K562 (cell line): Measurements from ENCODE around the gene NTF4. TPM values are rescaled to one million over a fixed set of nuclear protein-coding genes. Genes with fewer than 3 reads are reported as not detected.

Experiments
- ATAC-seq: fragments of 200-7000 bp; cut with Tn5 transposase; 3 replicates; pipeline ENCODE4 v1.9.1; 2020; ENCODE audit warnings: moderate library complexity
- BruUV-seq: library from RNA; stranded (reverse); fragments of 400-500 nt; replicated peaks from 2 replicates; lab custom pipeline; 2021; lab: Mats Ljungman, UMichigan
- CTCF ChIA-PET: fragments of 300-600 bp; formaldehyde crosslinking; extraction: SDS; loops from one replicate; lab custom pipeline; 2021; ENCODE audit warnings: low intra/inter-chr PET ratio; lab: Yijun Ruan, JAX
- POLR2A ChIA-PET: fragments of 300-600, 350-650 bp; sonication (Branson Sonifier 250); formaldehyde crosslinking; extraction: SDS; loops from one replicate; lab custom pipeline; 2021; ENCODE audit warnings: antibody characterized with exemption, inconsistent platforms; lab: Yijun Ruan, JAX
- DNase-seq, 4 experiments: peaks; one replicate each; pipeline versions ENCODE4 v3.0.0 to v3.0.0-alpha.2; 2011 to 2018; ENCODE audit warnings: low spot score in 3 of 4, mixed read lengths in 3 of 4; ENCODE audit errors: extremely low read depth in 1 of 4
- FAIRE-seq: peaks from 2 replicates; lab custom pipeline; 2011; peaks lifted over from hg19 to GRCh38; lab: Jason Lieb, UNC
- H2AFZ ChIP-seq: 2 replicates; pipeline ENCODE4 v1.6.0; 2011; ENCODE audit warnings: low read depth, low read length, control low read depth, inconsistent platforms
- H3K27ac ChIP-seq: fragments of 200-600 bp; 3 replicates; pipeline ENCODE4 v1.8.0; 2011; ENCODE audit warnings: low read depth, mild to moderate bottlenecking, control low read depth, inconsistent platforms, low read length, moderate library complexity, mixed read lengths; ENCODE audit errors: extremely low read depth
- H3K27me3 ChIP-seq, 2 experiments: fragments of 300-600 bp in 1 of 2; 2 replicates in 1 of 2; 3 replicates in 1 of 2; pipeline versions ENCODE4 v1.6.0 to v1.8.0; 2011; ENCODE audit warnings: inconsistent platforms in 2 of 2, low read length in 2 of 2, mild to moderate bottlenecking in 1 of 2, mixed read lengths in 1 of 2, moderate library complexity in 1 of 2; ENCODE audit not compliant: control insufficient read depth in 2 of 2, insufficient read depth in 2 of 2
- H3K36me3 ChIP-seq: fragments of 300-600 bp; 3 replicates; pipeline ENCODE4 v1.8.0; 2011; ENCODE audit warnings: mild to moderate bottlenecking, low read length, inconsistent platforms; ENCODE audit not compliant: control insufficient read depth, insufficient read depth
- H3K4me1 ChIP-seq, 2 experiments: fragments of 200-600 bp in 1 of 2; replicated peaks in 1 of 2; 2 replicates in 1 of 2; 3 replicates in 1 of 2; pipeline versions ENCODE4 v1.5.1 to v1.8.0; 2011; ENCODE audit warnings: inconsistent platforms in 2 of 2, low read length in 2 of 2, mild to moderate bottlenecking in 1 of 2, mixed read lengths in 1 of 2, moderate library complexity in 1 of 2; ENCODE audit not compliant: control insufficient read depth in 2 of 2, insufficient read depth in 2 of 2
- H3K4me2 ChIP-seq: 2 replicates; pipeline ENCODE4 v1.6.1; 2011; ENCODE audit warnings: low read length, control low read depth, inconsistent platforms, mixed read lengths; ENCODE audit not compliant: insufficient read depth
- H3K4me3 ChIP-seq: fragments of 200-600 bp; sonication (generic), shearing (Covaris generic); 2 replicates; pipeline ENCODE4 v1.5.1; 2016; ENCODE audit warnings: control low read depth, inconsistent platforms
- H3K79me2 ChIP-seq: fragments of 200-600 bp; 3 replicates; pipeline ENCODE4 v1.8.0; 2011; ENCODE audit warnings: low read length, inconsistent platforms; ENCODE audit not compliant: control insufficient read depth, insufficient read depth
- H3K9ac ChIP-seq, 2 experiments: 2 replicates each; pipeline versions ENCODE4 v1.6.0 to v1.6.1; 2011; ENCODE audit warnings: low read depth in 2 of 2, low read length in 2 of 2, control low read depth in 1 of 2, inconsistent platforms in 1 of 2, mild to moderate bottlenecking in 1 of 2, mixed read lengths in 1 of 2; ENCODE audit not compliant: insufficient read depth in 1 of 2
- H3K9me1 ChIP-seq: one replicate; pipeline ENCODE4 v1.6.0; 2011; ENCODE audit warnings: inconsistent platforms, mild to moderate bottlenecking, low read length, moderate library complexity; ENCODE audit not compliant: control insufficient read depth, insufficient read depth
- H3K9me3 ChIP-seq: replicated peaks from 2 replicates; pipeline ENCODE4 v1.5.1; 2011; ENCODE audit warnings: low read depth, low read length, inconsistent platforms; ENCODE audit not compliant: control insufficient read depth, insufficient read depth
- H4K20me1 ChIP-seq: replicated peaks from 2 replicates; pipeline ENCODE4 v1.6.1; 2011; ENCODE audit warnings: low read length, inconsistent platforms, mixed read lengths; ENCODE audit not compliant: control insufficient read depth, insufficient read depth
- EHMT2 ChIP-seq: fragments of 450-650 bp; IDR thresholded peaks from 2 replicates; pipeline ENCODE4 v1.6.1; 2018; ENCODE audit warnings: antibody characterized with exemption
- LCOR ChIP-seq: sonication (generic); formaldehyde crosslinking; IDR thresholded peaks from 2 replicates; pipeline ENCODE4 v1.8.0; 2022; ENCODE audit warnings: mild to moderate bottlenecking, missing genetic modification reagents
- NFE2L1 ChIP-seq: fragments of 450-650 bp; IDR thresholded peaks from 2 replicates; pipeline ENCODE4 v1.6.1; 2016; ENCODE audit warnings: missing genetic modification characterization, low read depth, mild to moderate bottlenecking, missing compliant biosample characterization, moderate library complexity, borderline replicate concordance
- NR4A1 ChIP-seq, 2 experiments: fragments of 250-450 bp in 1 of 2; fragments of 450-650 bp in 1 of 2; sonication (Bioruptor Pico) in 1 of 2; IDR thresholded peaks; 2 replicates each; pipeline versions ENCODE4 v1.4.0 to v1.6.1; 2016 to 2020; ENCODE audit warnings: mild to moderate bottlenecking in 2 of 2, missing compliant biosample characterization in 1 of 2, missing genetic modification characterization in 1 of 2, moderate library complexity in 1 of 2
- ZEB2 ChIP-seq: fragments of 450-650 bp; IDR thresholded peaks from 2 replicates; pipeline ENCODE4 v1.6.1; 2016
- ZNF184 ChIP-seq: sonication (generic); formaldehyde crosslinking; IDR thresholded peaks from 2 replicates; pipeline ENCODE4 v1.5.0; 2020; ENCODE audit warnings: missing genetic modification reagents
- WGBS: fragments of 100-300 bp; shearing (Covaris generic); methylation state at CpG from one replicate; pipeline ENCODE4 v1.1.6; 2016; ENCODE audit warnings: low coverage, mixed read lengths; ENCODE audit not compliant: insufficient coverage; ENCODE audit errors: missing lambda C conversion rate; 5-methylcytosine and 5-hydroxymethylcytosine counted together
- in situ Hi-C: fragments of 300-500 bp; cut with MboI; formaldehyde crosslinking; loops from 4 replicates; pipeline ENCODE4 v1.15.0; 2018; ENCODE audit warnings: inconsistent platforms, mixed read lengths
- intact Hi-C: fragments of 100-400 bp; cut with micrococcal nuclease; formaldehyde crosslinking; loops from 2 replicates; pipeline ENCODE4 v1.14.2; 2022
- polyA plus RNA-seq, 8 experiments: library from polyadenylated mRNA; depleted of rRNA in 4 of 8; stranded (reverse) in 5 of 8; unstranded in 3 of 8; fragments of >200 nt; fragmentation: Nextera tagmentation in 2 of 8; fragmentation: Illumina TruSeq in 1 of 8; extraction: Ambion mirVana in 2 of 8; extraction: Trizol in 1 of 8; gene quantifications; 2 replicates each; pipeline versions ENCODE4 v1.2.1 to v1.2.3, GENCODE V29; 2011 to 2014; ENCODE audit warnings: inconsistent platforms in 1 of 8, missing spikeins in 1 of 8
- total RNA-seq, 7 experiments: library from RNA; depleted of rRNA in 6 of 7; stranded (reverse); fragments of >200 nt in 6 of 7; fragmentation: Illumina TruSeq in 2 of 7; extraction: Trizol in 2 of 7; gene quantifications; 2 replicates each; pipeline versions ENCODE4 v1.2.1 to v1.2.3, GENCODE V29; 2011 to 2021; ENCODE audit warnings: low replicate concordance in 1 of 7
- TF ChIP-seq, protein P1 (sequence below): sonication (generic); formaldehyde crosslinking; IDR thresholded peaks from 2 replicates; pipeline ENCODE4 v1.8.0; 2022; ENCODE audit warnings: mild to moderate bottlenecking, missing genetic modification reagents
- TF ChIP-seq, protein P2 (sequence below): fragments of 450-650 bp; IDR thresholded peaks from 2 replicates; pipeline ENCODE4 v1.6.1; 2018; ENCODE audit not compliant: partially characterized antibody
- TF ChIP-seq, protein P3 (sequence below): sonication (generic); formaldehyde crosslinking; IDR thresholded peaks from 2 replicates; pipeline ENCODE4 v1.8.0; 2022; ENCODE audit warnings: missing genetic modification reagents, mild to moderate bottlenecking, moderate library complexity, borderline replicate concordance
- TF ChIP-seq, protein P4 (sequence below), 2 experiments: IDR thresholded peaks in 1 of 2; conservative IDR thresholded peaks in 1 of 2; 2 replicates each; pipeline ENCODE4 v1.6.1; 2016; ENCODE audit warnings: low read depth in 2 of 2, mild to moderate bottlenecking in 1 of 2, missing compliant biosample characterization in 1 of 2, missing genetic modification characterization in 1 of 2, moderate library complexity in 1 of 2

The NTF4 gene
- total and polyA plus RNA-seq, 9 of the 15 experiments (the other 6 are each of a cell fraction or from before 2014, with no cell fraction given) = not detected

DNA sequence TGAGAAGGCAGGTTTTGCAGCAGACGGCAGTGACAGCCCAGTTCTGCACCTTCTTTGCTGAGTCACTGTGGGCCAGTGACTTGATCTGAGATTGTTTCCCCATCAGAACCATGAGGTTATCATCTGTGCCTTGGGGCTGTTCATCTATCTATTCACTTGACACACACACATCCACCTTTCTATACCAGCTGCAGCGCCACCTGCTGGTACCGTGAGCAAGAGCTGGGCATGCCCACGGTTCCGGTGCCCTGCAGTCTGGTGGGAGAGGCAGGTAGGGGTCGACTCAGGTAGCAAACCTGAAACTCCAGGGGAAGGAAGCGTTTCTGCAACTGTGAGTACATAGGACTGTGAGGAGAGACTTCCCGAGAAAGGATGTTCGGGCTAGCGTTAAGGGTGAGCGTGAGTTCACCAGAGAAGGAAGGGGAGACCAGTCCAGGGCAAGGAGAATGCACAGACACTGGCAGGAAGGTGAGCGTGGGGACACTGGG is 42.1 kb upstream of the NTF4 start:
- 67% methylated on average over 12 of the region's 12 CpGs for WGBS
- no peak for TF ChIP-seq EHMT2
- TF ChIP-seq LCOR = no peak
- TF ChIP-seq, protein P1, sequence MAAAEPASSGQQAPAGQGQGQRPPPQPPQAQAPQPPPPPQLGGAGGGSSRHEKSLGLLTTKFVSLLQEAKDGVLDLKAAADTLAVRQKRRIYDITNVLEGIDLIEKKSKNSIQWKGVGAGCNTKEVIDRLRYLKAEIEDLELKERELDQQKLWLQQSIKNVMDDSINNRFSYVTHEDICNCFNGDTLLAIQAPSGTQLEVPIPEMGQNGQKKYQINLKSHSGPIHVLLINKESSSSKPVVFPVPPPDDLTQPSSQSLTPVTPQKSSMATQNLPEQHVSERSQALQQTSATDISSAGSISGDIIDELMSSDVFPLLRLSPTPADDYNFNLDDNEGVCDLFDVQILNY (CRISPR knock-in tag) = 0 out of 2 replicates have a peak, but pooled peaks have one; percentile 34
- peak; percentile 73; the same call in 1 of the 2 replicates for TF ChIP-seq NFE2L1
- TF ChIP-seq, protein P2, sequence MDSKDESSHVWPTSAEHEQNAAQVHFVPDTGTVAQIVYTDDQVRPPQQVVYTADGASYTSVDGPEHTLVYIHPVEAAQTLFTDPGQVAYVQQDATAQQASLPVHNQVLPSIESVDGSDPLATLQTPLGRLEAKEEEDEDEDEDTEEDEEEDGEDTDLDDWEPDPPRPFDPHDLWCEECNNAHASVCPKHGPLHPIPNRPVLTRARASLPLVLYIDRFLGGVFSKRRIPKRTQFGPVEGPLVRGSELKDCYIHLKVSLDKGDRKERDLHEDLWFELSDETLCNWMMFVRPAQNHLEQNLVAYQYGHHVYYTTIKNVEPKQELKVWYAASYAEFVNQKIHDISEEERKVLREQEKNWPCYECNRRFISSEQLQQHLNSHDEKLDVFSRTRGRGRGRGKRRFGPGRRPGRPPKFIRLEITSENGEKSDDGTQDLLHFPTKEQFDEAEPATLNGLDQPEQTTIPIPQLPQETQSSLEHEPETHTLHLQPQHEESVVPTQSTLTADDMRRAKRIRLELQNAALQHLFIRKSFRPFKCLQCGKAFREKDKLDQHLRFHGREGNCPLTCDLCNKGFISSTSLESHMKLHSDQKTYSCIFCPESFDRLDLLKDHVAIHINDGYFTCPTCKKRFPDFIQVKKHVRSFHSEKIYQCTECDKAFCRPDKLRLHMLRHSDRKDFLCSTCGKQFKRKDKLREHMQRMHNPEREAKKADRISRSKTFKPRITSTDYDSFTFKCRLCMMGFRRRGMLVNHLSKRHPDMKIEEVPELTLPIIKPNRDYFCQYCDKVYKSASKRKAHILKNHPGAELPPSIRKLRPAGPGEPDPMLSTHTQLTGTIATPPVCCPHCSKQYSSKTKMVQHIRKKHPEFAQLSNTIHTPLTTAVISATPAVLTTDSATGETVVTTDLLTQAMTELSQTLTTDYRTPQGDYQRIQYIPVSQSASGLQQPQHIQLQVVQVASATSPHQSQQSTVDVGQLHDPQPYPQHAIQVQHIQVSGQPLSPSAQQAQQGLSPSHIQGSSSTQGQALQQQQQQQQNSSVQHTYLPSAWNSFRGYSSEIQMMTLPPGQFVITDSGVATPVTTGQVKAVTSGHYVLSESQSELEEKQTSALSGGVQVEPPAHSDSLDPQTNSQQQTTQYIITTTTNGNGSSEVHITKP = peak; percentile 7
- TF ChIP-seq, protein P3, sequence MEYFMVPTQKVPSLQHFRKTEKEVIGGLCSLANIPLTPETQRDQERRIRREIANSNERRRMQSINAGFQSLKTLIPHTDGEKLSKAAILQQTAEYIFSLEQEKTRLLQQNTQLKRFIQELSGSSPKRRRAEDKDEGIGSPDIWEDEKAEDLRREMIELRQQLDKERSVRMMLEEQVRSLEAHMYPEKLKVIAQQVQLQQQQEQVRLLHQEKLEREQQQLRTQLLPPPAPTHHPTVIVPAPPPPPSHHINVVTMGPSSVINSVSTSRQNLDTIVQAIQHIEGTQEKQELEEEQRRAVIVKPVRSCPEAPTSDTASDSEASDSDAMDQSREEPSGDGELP = peak; percentile 15; the same call in 1 of the 2 replicates
- no peak for TF ChIP-seq NR4A1 (CRISPR knock-in tag; IDR thresholded peaks at IDR 0.05)
- TF ChIP-seq NR4A1 (tag; IDR thresholded peaks at IDR 0.05) = no peak
- TF ChIP-seq, protein P4, sequence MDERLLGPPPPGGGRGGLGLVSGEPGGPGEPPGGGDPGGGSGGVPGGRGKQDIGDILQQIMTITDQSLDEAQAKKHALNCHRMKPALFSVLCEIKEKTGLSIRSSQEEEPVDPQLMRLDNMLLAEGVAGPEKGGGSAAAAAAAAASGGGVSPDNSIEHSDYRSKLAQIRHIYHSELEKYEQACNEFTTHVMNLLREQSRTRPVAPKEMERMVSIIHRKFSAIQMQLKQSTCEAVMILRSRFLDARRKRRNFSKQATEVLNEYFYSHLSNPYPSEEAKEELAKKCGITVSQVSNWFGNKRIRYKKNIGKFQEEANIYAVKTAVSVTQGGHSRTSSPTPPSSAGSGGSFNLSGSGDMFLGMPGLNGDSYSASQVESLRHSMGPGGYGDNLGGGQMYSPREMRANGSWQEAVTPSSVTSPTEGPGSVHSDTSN (CRISPR knock-in tag; IDR thresholded peaks at IDR 0.05; ENCODE audit: low read depth) = no peak
- TF ChIP-seq, protein P4 (tag; conservative IDR thresholded peaks at IDR 0.05; ENCODE audit: low read depth) = peak; percentile 41; the same call in 1 of the 2 replicates
- no peak for TF ChIP-seq ZNF184
- TF ChIP-seq ZEB2 = peak; percentile 50; the same call in 1 of the 2 replicates

More for the DNA sequence above, 42.1 kb upstream of the NTF4 start:
- in situ Hi-C loops (no loop called here), intact Hi-C loops (no loop called here)
- peaks cover 17% of the 10 kb centered on the region for H4K20me1 ChIP-seq
- FAIRE-seq = peak; percentile 88
- H3K9me1 ChIP-seq = peaks cover 11% of the 10 kb centered on the region
- H3K27ac ChIP-seq = no peak overlapping the region
- DNase-seq = peak in 2 of 4 experiments; percentile 34 to 71
- no peak overlapping the region for H3K9ac ChIP-seq
- no peak overlapping the region for H3K4me3 ChIP-seq
- H3K27me3 ChIP-seq = no peaks in the 10 kb centered on the region
- peaks cover 5% of the 10 kb centered on the region; the same call in 2 of the 3 replicates for H3K79me2 ChIP-seq
- ChIA-PET CTCF (interaction anchor here (1.5 kb wide), 1 partner anchor 9 kb away, joined by 4 read pairs; no protein-coding TSS in a partner anchor), POLR2A (interaction anchor here (0.5 to 2.6 kb wide), 4 partner anchors 9 to 19 kb away, joined by 3 to 14 read pairs (median 5); no protein-coding TSS in a partner anchor)
- H2AFZ ChIP-seq = no peak overlapping the region
- no TSS peak for BruUV-seq
- H3K4me1 ChIP-seq = peaks cover 12 to 57% of the 10 kb centered on the region in 2 experiments
- peaks cover 82% of the 10 kb centered on the region for H3K36me3 ChIP-seq
- no peaks in the 10 kb centered on the region for H3K9me3 ChIP-seq
- peak; percentile 64 for ATAC-seq
- H3K4me2 ChIP-seq = no peak overlapping the region
